HEK293 (cell line): Measurements from ENCODE around the gene EPHX1.

Source experiments
- BCL11A ChIP-seq: fragments of 450-650 bp; formaldehyde crosslinking; IDR thresholded peaks from 2 replicates; pipeline ENCODE4 v1.5.1; 2016; ENCODE audit warnings: low read depth, missing biosample characterization, missing genetic modification characterization
- BCL11B ChIP-seq: fragments of 450-650 bp; formaldehyde crosslinking; IDR thresholded peaks from 2 replicates; pipeline ENCODE4 v1.5.1; 2016; ENCODE audit warnings: low read depth, missing biosample characterization, missing genetic modification characterization
- GLI2 ChIP-seq: fragments of 450-650 bp; formaldehyde crosslinking; IDR thresholded peaks from 2 replicates; pipeline ENCODE4; 2017; ENCODE audit warnings: missing biosample characterization, missing genetic modification characterization, low read depth, borderline replicate concordance
- GLIS1 ChIP-seq: fragments of 450-650 bp; formaldehyde crosslinking; IDR thresholded peaks from 2 replicates; pipeline ENCODE4 v1.5.1; 2016; ENCODE audit warnings: missing biosample characterization, missing genetic modification characterization
- HOXC10 ChIP-seq: sonication (generic); formaldehyde crosslinking; IDR thresholded peaks from 2 replicates; pipeline ENCODE4 v1.8.1; 2023; ENCODE audit warnings: mild to moderate bottlenecking, missing genetic modification reagents
- MZF1 ChIP-seq: fragments of 450-650 bp; formaldehyde crosslinking; IDR thresholded peaks from 2 replicates; pipeline ENCODE4 v1.5.1; 2017; ENCODE audit warnings: missing biosample characterization, missing genetic modification characterization, borderline replicate concordance
- YY2 ChIP-seq: fragments of 450-650 bp; formaldehyde crosslinking; IDR thresholded peaks from 2 replicates; pipeline ENCODE4 v1.5.1; 2016; ENCODE audit warnings: missing biosample characterization, missing genetic modification characterization
- ZBTB1 ChIP-seq: fragments of 450-650 bp; formaldehyde crosslinking; IDR thresholded peaks from 2 replicates; pipeline ENCODE4 v1.5.1; 2016; ENCODE audit warnings: missing biosample characterization, missing genetic modification characterization
- ZIC2 ChIP-seq: fragments of 450-650 bp; formaldehyde crosslinking; IDR thresholded peaks from 2 replicates; pipeline ENCODE4 v1.5.1; 2016; ENCODE audit warnings: missing biosample characterization, missing genetic modification characterization
- ZNF10 ChIP-seq: fragments of 450-650 bp; formaldehyde crosslinking; IDR thresholded peaks from 2 replicates; pipeline ENCODE4 v1.5.1; 2017; ENCODE audit warnings: missing biosample characterization, missing genetic modification characterization
- ZNF138 ChIP-seq: fragments of 450-650 bp; formaldehyde crosslinking; IDR thresholded peaks from 2 replicates; pipeline ENCODE4 v1.5.1; 2016; ENCODE audit warnings: missing biosample characterization, missing genetic modification characterization, borderline replicate concordance
- ZNF341 ChIP-seq: fragments of 450-650 bp; formaldehyde crosslinking; IDR thresholded peaks from 2 replicates; pipeline ENCODE4; 2016; ENCODE audit warnings: low read depth, missing biosample characterization, missing genetic modification characterization
- ZNF350 ChIP-seq: fragments of 450-650 bp; formaldehyde crosslinking; IDR thresholded peaks from 2 replicates; pipeline ENCODE4 v1.5.0; 2017; ENCODE audit warnings: missing biosample characterization, mild to moderate bottlenecking, missing genetic modification characterization
- ZNF404 ChIP-seq: fragments of 450-650 bp; formaldehyde crosslinking; IDR thresholded peaks from 2 replicates; pipeline ENCODE4 v1.5.1; 2017; ENCODE audit warnings: missing biosample characterization, missing genetic modification characterization
- ZNF426 ChIP-seq: fragments of 450-650 bp; formaldehyde crosslinking; IDR thresholded peaks from 2 replicates; pipeline ENCODE4 v1.5.1; 2017; ENCODE audit warnings: missing biosample characterization, missing genetic modification characterization, mild to moderate bottlenecking, inconsistent platforms, moderate library complexity
- ZNF501 ChIP-seq: fragments of 450-650 bp; formaldehyde crosslinking; IDR thresholded peaks from 2 replicates; pipeline ENCODE4 v1.5.1; 2016; ENCODE audit warnings: missing biosample characterization, missing genetic modification characterization
- ZNF510 ChIP-seq: fragments of 450-650 bp; formaldehyde crosslinking; IDR thresholded peaks from 2 replicates; pipeline ENCODE4 v1.5.1; 2018; ENCODE audit warnings: mild to moderate bottlenecking, missing genetic modification characterization, missing biosample characterization; ENCODE audit not compliant: insufficient replicate concordance
- ZNF561 ChIP-seq: fragments of 450-650 bp; IDR thresholded peaks from 2 replicates; pipeline ENCODE4 v1.5.1; 2018; ENCODE audit warnings: missing biosample characterization, missing genetic modification characterization, borderline replicate concordance
- ZNF677 ChIP-seq: fragments of 450-650 bp; IDR thresholded peaks from 2 replicates; pipeline ENCODE4 v1.5.0; 2018; ENCODE audit warnings: missing biosample characterization, mild to moderate bottlenecking, missing genetic modification characterization, moderate library complexity
- ZNF843 ChIP-seq: fragments of 450-650 bp; formaldehyde crosslinking; IDR thresholded peaks from 2 replicates; pipeline ENCODE4 v1.5.1; 2016; ENCODE audit warnings: missing biosample characterization, missing genetic modification characterization
- TF ChIP-seq, protein P1 (sequence below): fragments of 450-650 bp; formaldehyde crosslinking; IDR thresholded peaks from 2 replicates; pipeline ENCODE4 v1.5.1; 2016; ENCODE audit warnings: missing biosample characterization, missing genetic modification characterization, borderline replicate concordance
- TF ChIP-seq, protein P2 (sequence below): fragments of 450-650 bp; formaldehyde crosslinking; IDR thresholded peaks from 2 replicates; pipeline ENCODE4 v1.5.1; 2016; ENCODE audit warnings: missing biosample characterization, missing genetic modification characterization
- TF ChIP-seq, protein P3 (sequence below): fragments of 450-650 bp; formaldehyde crosslinking; optimal IDR thresholded peaks from 2 replicates; pipeline ENCODE3; 2016; ENCODE audit warnings: missing biosample characterization, mild to moderate bottlenecking, missing genetic modification characterization
- TF ChIP-seq, protein P4 (sequence below): fragments of 450-650 bp; formaldehyde crosslinking; IDR thresholded peaks from 2 replicates; pipeline ENCODE4 v1.5.1; 2016; ENCODE audit warnings: missing biosample characterization, missing genetic modification characterization
- TF ChIP-seq, protein P5 (sequence below): fragments of 450-650 bp; formaldehyde crosslinking; IDR thresholded peaks from 2 replicates; pipeline ENCODE4 v1.5.1; 2016; ENCODE audit warnings: missing biosample characterization, missing genetic modification characterization

The EPHX1 gene

DNA sequence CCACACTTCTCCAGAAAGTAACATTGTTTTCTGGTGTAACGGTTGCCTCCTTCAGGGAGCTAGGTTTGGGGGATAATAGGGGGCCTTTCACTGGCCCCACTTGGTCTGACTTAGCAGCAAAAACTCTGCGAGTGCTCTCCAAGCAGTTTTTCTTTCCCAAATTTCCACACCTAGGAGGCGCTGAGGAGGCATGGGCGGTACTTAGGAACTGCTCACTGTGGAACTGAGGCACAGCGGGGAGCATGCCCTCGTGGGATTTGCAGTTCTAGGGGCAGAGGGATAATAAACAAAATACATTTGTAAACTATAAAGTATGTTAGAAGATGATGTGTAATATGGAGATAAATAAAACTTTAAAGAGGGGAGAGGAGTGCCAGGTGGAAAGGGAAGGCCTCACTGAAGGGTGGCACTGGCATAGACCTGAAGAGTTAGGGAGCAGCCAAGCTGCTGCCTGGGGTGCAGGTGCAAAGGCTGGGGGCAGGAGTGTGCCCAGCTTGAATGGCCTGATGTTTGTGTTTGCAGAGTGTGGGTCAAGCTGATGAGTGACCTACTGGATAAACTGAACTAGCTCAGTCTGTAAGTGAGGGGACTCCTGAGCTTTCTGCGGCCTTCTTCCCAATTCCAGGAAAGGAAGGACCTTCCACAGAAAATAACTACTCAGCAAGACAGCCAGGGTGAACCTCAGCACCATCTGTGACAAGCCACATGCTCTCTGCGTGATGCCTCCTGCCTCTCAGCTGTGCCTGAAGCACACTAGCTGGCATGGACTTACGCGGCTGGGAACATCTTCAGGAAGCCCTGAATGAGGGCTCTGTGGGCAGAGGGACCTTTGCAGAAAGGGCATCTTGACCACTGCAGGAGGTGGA is 1.9 kb downstream of the EPHX1 start (continued):
- TF ChIP-seq, protein P1, sequence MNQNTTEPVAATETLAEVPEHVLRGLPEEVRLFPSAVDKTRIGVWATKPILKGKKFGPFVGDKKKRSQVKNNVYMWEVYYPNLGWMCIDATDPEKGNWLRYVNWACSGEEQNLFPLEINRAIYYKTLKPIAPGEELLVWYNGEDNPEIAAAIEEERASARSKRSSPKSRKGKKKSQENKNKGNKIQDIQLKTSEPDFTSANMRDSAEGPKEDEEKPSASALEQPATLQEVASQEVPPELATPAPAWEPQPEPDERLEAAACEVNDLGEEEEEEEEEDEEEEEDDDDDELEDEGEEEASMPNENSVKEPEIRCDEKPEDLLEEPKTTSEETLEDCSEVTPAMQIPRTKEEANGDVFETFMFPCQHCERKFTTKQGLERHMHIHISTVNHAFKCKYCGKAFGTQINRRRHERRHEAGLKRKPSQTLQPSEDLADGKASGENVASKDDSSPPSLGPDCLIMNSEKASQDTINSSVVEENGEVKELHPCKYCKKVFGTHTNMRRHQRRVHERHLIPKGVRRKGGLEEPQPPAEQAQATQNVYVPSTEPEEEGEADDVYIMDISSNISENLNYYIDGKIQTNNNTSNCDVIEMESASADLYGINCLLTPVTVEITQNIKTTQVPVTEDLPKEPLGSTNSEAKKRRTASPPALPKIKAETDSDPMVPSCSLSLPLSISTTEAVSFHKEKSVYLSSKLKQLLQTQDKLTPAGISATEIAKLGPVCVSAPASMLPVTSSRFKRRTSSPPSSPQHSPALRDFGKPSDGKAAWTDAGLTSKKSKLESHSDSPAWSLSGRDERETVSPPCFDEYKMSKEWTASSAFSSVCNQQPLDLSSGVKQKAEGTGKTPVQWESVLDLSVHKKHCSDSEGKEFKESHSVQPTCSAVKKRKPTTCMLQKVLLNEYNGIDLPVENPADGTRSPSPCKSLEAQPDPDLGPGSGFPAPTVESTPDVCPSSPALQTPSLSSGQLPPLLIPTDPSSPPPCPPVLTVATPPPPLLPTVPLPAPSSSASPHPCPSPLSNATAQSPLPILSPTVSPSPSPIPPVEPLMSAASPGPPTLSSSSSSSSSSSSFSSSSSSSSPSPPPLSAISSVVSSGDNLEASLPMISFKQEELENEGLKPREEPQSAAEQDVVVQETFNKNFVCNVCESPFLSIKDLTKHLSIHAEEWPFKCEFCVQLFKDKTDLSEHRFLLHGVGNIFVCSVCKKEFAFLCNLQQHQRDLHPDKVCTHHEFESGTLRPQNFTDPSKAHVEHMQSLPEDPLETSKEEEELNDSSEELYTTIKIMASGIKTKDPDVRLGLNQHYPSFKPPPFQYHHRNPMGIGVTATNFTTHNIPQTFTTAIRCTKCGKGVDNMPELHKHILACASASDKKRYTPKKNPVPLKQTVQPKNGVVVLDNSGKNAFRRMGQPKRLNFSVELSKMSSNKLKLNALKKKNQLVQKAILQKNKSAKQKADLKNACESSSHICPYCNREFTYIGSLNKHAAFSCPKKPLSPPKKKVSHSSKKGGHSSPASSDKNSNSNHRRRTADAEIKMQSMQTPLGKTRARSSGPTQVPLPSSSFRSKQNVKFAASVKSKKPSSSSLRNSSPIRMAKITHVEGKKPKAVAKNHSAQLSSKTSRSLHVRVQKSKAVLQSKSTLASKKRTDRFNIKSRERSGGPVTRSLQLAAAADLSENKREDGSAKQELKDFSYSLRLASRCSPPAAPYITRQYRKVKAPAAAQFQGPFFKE (tag by site-specific recombination) = no peak
- TF ChIP-seq, protein P2, sequence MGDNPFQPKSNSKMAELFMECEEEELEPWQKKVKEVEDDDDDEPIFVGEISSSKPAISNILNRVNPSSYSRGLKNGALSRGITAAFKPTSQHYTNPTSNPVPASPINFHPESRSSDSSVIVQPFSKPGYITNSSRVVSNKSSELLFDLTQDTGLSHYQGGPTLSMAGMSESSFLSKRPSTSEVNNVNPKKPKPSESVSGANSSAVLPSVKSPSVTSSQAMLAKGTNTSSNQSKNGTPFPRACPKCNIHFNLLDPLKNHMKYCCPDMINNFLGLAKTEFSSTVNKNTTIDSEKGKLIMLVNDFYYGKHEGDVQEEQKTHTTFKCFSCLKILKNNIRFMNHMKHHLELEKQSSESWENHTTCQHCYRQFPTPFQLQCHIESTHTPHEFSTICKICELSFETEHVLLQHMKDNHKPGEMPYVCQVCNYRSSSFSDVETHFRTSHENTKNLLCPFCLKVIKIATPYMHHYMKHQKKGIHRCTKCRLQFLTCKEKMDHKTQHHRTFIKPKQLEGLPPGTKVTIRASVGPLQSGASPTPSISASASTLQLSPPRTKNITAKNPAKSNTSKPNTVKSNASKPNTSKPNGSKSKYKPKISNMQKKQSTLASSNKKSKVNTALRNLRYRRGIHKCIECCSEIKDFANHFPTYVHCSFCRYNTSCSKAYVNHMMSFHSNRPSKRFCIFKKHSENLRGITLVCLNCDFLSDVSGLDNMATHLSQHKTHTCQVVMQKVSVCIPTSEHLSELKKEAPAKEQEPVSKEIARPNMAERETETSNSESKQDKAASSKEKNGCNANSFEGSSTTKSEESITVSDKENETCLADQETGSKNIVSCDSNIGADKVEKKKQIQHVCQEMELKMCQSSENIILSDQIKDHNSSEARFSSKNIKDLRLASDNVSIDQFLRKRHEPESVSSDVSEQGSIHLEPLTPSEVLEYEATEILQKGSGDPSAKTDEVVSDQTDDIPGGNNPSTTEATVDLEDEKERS (tag by site-specific recombination) = no peak
- TF ChIP-seq ZNF677 (tag by site-specific recombination) (no peak), ZNF138 (tag by site-specific recombination) (no peak), ZNF404 (no peak), ZNF341 (tag by site-specific recombination) (no peak), ZNF10 (tag by site-specific recombination) (no peak), ZBTB1 (no peak), YY2 (tag by site-specific recombination) (no peak), ZNF561 (tag by site-specific recombination) (peak; percentile 78), ZNF426 (no peak), GLI2 (no peak), ZNF510 (tag by site-specific recombination) (no peak), BCL11A (tag by site-specific recombination) (no peak), MZF1 (tag by site-specific recombination) (0 out of 2 replicates have a peak, but pooled peaks have one; percentile 17), ZNF843 (no peak), BCL11B (tag by site-specific recombination) (0 out of 2 replicates have a peak, but pooled peaks have one; percentile 22), ZIC2 (tag by site-specific recombination) (peak; percentile 87), GLIS1 (tag by site-specific recombination) (no peak), ZNF350 (tag by site-specific recombination) (no peak), ZNF501 (tag by site-specific recombination) (no peak), HOXC10 (CRISPR knock-in tag) (no peak)
- TF ChIP-seq, protein P3, sequence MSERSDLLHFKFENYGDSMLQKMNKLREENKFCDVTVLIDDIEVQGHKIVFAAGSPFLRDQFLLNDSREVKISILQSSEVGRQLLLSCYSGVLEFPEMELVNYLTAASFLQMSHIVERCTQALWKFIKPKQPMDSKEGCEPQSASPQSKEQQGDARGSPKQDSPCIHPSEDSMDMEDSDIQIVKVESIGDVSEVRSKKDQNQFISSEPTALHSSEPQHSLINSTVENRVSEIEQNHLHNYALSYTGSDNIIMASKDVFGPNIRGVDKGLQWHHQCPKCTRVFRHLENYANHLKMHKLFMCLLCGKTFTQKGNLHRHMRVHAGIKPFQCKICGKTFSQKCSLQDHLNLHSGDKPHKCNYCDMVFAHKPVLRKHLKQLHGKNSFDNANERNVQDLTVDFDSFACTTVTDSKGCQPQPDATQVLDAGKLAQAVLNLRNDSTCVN = no peak
- TF ChIP-seq, protein P4, sequence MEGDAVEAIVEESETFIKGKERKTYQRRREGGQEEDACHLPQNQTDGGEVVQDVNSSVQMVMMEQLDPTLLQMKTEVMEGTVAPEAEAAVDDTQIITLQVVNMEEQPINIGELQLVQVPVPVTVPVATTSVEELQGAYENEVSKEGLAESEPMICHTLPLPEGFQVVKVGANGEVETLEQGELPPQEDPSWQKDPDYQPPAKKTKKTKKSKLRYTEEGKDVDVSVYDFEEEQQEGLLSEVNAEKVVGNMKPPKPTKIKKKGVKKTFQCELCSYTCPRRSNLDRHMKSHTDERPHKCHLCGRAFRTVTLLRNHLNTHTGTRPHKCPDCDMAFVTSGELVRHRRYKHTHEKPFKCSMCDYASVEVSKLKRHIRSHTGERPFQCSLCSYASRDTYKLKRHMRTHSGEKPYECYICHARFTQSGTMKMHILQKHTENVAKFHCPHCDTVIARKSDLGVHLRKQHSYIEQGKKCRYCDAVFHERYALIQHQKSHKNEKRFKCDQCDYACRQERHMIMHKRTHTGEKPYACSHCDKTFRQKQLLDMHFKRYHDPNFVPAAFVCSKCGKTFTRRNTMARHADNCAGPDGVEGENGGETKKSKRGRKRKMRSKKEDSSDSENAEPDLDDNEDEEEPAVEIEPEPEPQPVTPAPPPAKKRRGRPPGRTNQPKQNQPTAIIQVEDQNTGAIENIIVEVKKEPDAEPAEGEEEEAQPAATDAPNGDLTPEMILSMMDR (tag by site-specific recombination) = peak; percentile 36
- TF ChIP-seq, protein P5, sequence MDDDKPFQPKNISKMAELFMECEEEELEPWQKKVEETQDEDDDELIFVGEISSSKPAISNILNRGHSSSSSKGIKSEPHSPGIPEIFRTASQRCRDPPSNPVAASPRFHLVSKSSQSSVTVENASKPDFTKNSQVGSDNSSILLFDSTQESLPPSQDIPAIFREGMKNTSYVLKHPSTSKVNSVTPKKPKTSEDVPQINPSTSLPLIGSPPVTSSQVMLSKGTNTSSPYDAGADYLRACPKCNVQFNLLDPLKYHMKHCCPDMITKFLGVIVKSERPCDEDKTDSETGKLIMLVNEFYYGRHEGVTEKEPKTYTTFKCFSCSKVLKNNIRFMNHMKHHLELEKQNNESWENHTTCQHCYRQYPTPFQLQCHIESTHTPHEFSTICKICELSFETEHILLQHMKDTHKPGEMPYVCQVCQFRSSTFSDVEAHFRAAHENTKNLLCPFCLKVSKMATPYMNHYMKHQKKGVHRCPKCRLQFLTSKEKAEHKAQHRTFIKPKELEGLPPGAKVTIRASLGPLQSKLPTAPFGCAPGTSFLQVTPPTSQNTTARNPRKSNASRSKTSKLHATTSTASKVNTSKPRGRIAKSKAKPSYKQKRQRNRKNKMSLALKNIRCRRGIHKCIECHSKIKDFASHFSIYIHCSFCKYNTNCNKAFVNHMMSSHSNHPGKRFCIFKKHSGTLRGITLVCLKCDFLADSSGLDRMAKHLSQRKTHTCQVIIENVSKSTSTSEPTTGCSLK (tag by site-specific recombination) = no peak
